Measurements from ENCODE around the gene CCDC124.

Gene CCDC124

GRCh38 chr19:17936379-17936778 lies 3.6 kb downstream of the CCDC124 start:
- no peak for DNase-seq (ENCODE audit: low read depth)

GRCh38 chr19:17937371-17937900 lies 4.6 kb downstream of the CCDC124 start:
- DNase-seq (ENCODE audit: low read depth) = no peak

GRCh38 chr19:17938092-17938845 lies 5.5 kb downstream of the CCDC124 start:
- DNase-seq (ENCODE audit: low read depth) = peak; percentile 73

GRCh38 chr19:17942181-17942580 lies 9.4 kb downstream of the CCDC124 start:
- no peak for DNase-seq (ENCODE audit: low read depth)

GRCh38 chr19:17942582-17943273 lies 9.9 kb downstream of the CCDC124 start:
- no peak for DNase-seq (ENCODE audit: low read depth)

- no peak for DNase-seq (ENCODE audit: low read depth)
These were observed 10.7 kb downstream of the CCDC124 start for GRCh38 chr19:17943274-17944221.

GRCh38 chr19:17944301-17944700 lies 11.5 kb downstream of the CCDC124 start:
- no peak for DNase-seq (ENCODE audit: low read depth)

GRCh38 chr19:17946965-17947784 lies 14.4 kb downstream of the CCDC124 start:
- no peak for DNase-seq (ENCODE audit: low read depth)

GRCh38 chr19:17947815-17948513 lies 15.1 kb downstream of the CCDC124 start:
- peak; percentile 96 for DNase-seq (ENCODE audit: low read depth)

- DNase-seq (ENCODE audit: low read depth) = no peak
These were observed 15.7 kb downstream of the CCDC124 start for GRCh38 chr19:17948514-17948900.

GRCh38 chr19:17948931-17949930 lies 16.4 kb downstream of the CCDC124 start:
- DNase-seq (ENCODE audit: low read depth) = no peak

GRCh38 chr19:17949956-17950309 lies 17.1 kb downstream of the CCDC124 start:
- DNase-seq (ENCODE audit: low read depth) = no peak

- DNase-seq (ENCODE audit: low read depth) = peak; percentile 41
These were observed 17.7 kb downstream of the CCDC124 start for GRCh38 chr19:17950310-17951156.

GRCh38 chr19:17951157-17951989 lies 18.6 kb downstream of the CCDC124 start:
- no peak for DNase-seq (ENCODE audit: low read depth)

GRCh38 chr19:17951990-17952976 lies 19.5 kb downstream of the CCDC124 start:
- no peak for DNase-seq (ENCODE audit: low read depth)

- no peak for DNase-seq (ENCODE audit: low read depth)
These were observed 20.5 kb downstream of the CCDC124 start for GRCh38 chr19:17953316-17953801.

Measured in activated T-helper 9 cell treated with anti-CD3 and anti-CD28 coated beads, Interleukin-2, amount 50 U/mL, for 16 hours (primary cell).